Astrocyte of the cerebellum (primary cell): ENCODE measurements around the gene RPS10.

Experiments used
- DNase-seq: peaks from one replicate; pipeline ENCODE4 v3.0.0-alpha.2; 2011; ENCODE audit warnings: low read depth
- H3K4me3 ChIP-seq: 2 replicates; pipeline ENCODE4 v1.5.1; 2011; ENCODE audit warnings: mild to moderate bottlenecking, low read depth, low read length, moderate library complexity
- in situ Hi-C: cut with HindIII; loops from 2 replicates; pipeline ENCODE4 v1.10.0; 2017; ENCODE audit warnings: low sequenced_read_pairs
- TF ChIP-seq, protein P1 (sequence below): IDR thresholded peaks from 2 replicates; pipeline ENCODE4 v1.5.1; 2012; ENCODE audit warnings: low read length, low read depth, moderate library complexity, mild to moderate bottlenecking; ENCODE audit errors: missing control alignments

RPS10 gene

DNA sequence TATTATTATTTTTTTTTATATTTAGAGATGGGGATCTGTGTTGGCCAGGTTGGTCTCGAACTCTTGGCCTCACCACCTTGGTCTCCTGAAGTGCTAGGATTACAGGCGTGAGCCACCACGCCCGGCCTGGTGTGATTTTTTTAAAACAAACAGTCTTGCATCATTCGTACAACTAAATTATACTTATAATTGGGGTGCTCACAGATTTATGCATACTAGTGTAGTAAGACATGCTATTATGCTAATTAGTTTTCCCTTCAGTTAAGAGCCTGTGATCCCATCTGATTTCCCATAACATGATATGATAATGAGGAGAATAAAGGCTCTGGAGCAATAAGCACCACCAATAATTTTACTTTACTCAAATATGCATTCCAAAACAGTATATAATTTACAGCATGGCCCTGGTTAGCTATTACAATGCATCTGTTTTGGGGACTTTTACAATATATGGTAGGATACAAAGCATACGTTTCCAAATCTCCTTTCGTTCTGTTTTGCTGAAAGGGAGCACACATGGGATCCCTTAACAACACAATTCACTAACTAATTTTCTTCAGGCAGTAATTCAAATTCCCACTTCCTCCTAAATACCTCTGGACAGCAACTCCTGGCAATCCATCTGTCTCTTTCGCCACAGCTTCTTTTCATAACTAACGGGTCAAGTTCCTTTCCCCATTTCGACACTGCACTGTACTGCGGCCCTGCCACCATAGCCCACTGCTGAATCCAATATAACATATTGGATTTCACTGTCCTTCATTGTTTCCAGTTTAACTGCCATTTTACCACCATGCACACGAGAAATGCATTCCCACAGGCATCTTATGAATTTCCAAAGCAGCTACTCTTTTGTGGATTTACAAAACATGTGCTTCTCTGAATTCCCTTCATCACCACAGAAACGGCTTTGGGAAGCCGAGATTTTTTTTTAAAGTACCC is 35.1 kb downstream of the RPS10 start:
- H3K4me3 ChIP-seq: peak overlapping the region; percentile 82
- DNase-seq: peak; percentile 60
- TF ChIP-seq, protein P1, sequence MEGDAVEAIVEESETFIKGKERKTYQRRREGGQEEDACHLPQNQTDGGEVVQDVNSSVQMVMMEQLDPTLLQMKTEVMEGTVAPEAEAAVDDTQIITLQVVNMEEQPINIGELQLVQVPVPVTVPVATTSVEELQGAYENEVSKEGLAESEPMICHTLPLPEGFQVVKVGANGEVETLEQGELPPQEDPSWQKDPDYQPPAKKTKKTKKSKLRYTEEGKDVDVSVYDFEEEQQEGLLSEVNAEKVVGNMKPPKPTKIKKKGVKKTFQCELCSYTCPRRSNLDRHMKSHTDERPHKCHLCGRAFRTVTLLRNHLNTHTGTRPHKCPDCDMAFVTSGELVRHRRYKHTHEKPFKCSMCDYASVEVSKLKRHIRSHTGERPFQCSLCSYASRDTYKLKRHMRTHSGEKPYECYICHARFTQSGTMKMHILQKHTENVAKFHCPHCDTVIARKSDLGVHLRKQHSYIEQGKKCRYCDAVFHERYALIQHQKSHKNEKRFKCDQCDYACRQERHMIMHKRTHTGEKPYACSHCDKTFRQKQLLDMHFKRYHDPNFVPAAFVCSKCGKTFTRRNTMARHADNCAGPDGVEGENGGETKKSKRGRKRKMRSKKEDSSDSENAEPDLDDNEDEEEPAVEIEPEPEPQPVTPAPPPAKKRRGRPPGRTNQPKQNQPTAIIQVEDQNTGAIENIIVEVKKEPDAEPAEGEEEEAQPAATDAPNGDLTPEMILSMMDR: no peak
- in situ Hi-C loops: no loop called here

DNA sequence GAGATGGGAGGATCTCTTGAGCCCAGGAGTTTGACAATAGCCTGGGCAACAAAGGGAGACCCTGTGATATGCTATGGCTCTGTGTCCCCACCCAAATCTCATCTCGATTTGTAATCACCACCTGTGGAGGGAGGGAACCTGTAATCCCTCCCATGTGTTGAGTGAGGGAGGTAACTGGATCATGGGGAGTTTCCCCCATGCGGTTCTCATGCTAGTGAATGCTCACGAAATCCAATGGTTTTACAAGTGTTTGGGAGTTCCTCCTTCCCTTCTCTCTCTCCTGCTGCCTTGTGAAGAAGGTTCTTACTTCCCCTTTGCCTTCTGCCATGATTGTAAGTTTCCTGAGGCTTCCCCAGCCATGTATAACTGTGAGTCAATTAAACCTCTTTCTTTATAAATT is 36.8 kb downstream of the RPS10 start:
- DNase-seq: no peak
- TF ChIP-seq, protein P1: no peak
- in situ Hi-C loops: no loop called here
- H3K4me3 ChIP-seq: no peak overlapping the region

DNA sequence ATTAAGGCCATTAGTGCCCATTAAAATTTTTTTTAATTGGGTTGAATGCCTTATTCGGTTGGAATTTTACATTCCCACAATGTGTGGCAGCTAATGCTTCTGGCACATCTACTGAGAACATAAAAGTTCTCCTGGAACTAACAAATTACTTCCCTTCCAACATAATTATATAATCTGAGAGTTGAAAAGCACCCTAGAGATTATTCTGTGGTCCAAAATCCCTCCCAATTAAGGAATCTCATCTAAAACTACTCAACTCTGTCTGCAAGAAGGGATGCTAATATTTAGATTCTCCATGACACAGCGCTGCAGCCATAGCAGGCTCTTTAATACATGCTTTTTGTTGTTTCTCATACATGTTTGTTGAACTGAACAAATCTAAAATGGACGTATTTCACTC is 37.4 kb downstream of the RPS10 start:
- in situ Hi-C loops: no loop called here
- TF ChIP-seq, protein P1: no peak
- H3K4me3 ChIP-seq: no peak overlapping the region
- no peak for DNase-seq

DNA sequence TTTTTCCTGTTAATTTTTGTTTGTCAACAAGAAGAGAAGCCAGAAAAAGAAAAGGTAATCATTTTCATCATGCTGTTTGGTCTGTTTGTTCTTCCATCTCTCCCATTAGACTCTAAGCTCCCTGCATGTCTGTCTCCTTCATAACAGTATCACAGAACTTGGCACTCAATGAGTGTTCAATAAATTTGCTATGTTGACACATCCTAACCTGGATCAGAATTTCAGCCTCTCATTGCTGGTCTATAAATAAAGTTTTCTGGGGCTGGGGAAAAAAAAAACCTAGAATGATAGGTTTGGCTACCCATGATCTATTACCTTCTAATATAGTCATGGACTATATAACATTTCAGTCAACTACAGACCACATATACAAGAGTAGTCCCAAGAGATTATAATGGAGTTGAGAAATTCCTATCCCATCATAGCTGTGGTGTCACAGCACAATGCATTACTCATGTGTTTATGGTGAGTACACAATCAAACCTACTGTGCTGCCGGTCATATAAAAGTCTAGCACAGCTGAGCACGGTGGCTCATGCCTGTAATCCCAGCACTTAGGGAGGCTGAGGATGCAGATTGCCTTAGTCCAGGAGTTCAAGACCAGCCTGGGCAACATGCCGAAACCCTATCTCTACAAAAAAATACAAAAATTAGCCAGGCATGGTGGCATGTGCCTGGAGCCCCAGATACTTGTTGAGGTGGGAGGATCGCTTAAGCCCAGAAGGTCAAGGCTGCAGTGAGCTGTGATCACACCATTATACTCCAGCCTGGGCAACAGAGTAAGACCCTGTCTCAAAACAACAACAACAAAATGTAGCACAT is 39.3 kb downstream of the RPS10 start:
- H3K4me3 ChIP-seq: no peak overlapping the region
- TF ChIP-seq, protein P1: no peak
- peak; percentile 65 for DNase-seq
- in situ Hi-C loops: no loop called here

DNA sequence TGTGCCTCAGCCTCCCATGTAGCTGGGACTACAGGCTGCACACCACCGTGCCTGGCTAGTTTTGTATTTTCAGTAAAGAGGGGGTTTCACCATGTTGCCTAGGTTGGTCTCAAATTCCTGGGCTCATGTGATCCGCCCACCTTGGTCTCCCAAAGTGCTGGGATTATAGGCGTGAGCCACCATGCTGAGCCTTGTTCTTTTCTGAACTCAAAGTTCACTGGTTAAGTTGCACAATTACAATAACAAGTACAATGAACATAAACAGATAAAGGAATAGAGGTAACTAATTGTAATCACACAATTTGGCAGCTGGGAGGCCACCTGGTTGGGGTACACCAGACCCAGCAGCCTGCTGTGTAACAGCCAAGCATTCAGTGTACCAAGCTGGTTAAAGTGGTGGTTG is 40.1 kb downstream of the RPS10 start:
- TF ChIP-seq, protein P1: no peak
- no peak overlapping the region for H3K4me3 ChIP-seq
- no peak for DNase-seq
- in situ Hi-C loops: no loop called here

DNA sequence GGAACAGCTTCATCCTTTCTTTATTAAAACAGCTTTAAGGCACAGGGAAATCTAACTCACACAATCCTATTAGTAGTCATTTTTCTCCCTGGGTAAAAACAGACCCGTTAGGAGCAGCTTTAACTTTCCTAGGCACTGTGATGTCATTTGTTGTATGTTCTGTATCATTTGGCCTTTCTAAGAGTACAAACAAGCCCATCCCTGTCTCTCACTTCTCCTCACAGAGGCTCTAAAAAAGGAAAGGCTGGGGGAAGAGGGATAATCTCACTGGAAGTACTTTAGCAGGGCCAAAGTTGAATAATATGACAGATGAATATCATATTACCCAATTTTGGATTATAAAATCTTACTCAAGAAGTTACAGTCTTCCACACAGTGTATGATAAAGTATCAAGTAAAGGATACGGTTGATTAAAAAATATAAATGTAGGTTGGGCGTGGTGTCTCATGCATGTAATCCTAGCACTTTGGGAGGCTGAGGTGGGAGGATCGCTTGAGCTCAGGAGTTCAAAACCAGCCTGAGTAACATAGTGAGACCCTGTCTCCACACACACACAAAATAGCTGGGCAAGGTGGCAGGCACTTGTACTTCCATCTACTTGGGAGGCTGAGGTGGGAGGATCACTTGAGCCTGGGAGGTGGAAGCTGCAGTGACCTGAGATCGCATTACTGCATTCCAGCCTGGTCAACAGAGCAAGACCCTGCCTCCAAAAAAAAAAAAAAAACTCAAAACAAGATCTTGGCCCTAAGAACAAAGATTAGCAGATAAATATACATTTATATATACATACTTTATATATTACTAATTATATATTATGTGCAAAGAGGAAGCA is 41.3 kb downstream of the RPS10 start:
- TF ChIP-seq, protein P1: no peak
- no peak overlapping the region for H3K4me3 ChIP-seq
- in situ Hi-C loops: no loop called here
- DNase-seq: no peak
